HUES48 (cell line): ENCODE measurements around the gene DIP2C.
"Not testable (repeated sequence)": the region's sequence is repeated elsewhere in the genome, so short reads cannot be mapped to it uniquely, and the experiment has no call there.

Experiments
- H3K27ac ChIP-seq: one replicate; pipeline ENCODE4 v1.7.0; 2013; ENCODE audit warnings: low read depth, low read length, inconsistent platforms
- H3K27me3 ChIP-seq: 2 replicates; pipeline ENCODE4 v1.6.1; 2013; ENCODE audit warnings: mild to moderate bottlenecking, low read length; ENCODE audit not compliant: control insufficient read depth, insufficient read depth
- H3K36me3 ChIP-seq: 2 replicates; pipeline ENCODE4 v1.6.1; 2013; ENCODE audit warnings: low read length; ENCODE audit not compliant: control insufficient read depth, insufficient read depth
- H3K4me1 ChIP-seq: 2 replicates; pipeline ENCODE4 v1.6.1; 2013; ENCODE audit warnings: mild to moderate bottlenecking, low read length; ENCODE audit not compliant: control insufficient read depth, insufficient read depth
- H3K4me3 ChIP-seq: 2 replicates; pipeline ENCODE4 v1.5.1; 2013; ENCODE audit warnings: mild to moderate bottlenecking, low read depth, low read length
- H3K9ac ChIP-seq: 2 replicates; pipeline ENCODE4 v1.6.1; 2013; ENCODE audit warnings: mild to moderate bottlenecking, low read depth, low read length, moderate library complexity
- H3K9me3 ChIP-seq: 2 replicates; pipeline ENCODE4 v1.6.1; 2013; ENCODE audit warnings: low read length; ENCODE audit not compliant: control insufficient read depth, insufficient read depth

DIP2C gene

GRCh38 chr10:686155-686931, 3.1 kb downstream of the DIP2C start:
- Histone ChIP-seq H3K4me1 (peaks cover 6% of the 10 kb centered on the region; the same call in 1 of the 2 replicates), H3K27me3 (peaks cover 14% of the 10 kb centered on the region), H3K36me3 (no peaks in the 10 kb centered on the region), H3K9me3 (no peaks in the 10 kb centered on the region), H3K9ac (no peak overlapping the region), H3K4me3 (no peak overlapping the region), H3K27ac (no peak overlapping the region)

GRCh38 chr10:685613-686012, 3.9 kb downstream of the DIP2C start:
- Histone ChIP-seq H3K9me3 (no peaks in the 10 kb centered on the region), H3K9ac (no peak overlapping the region), H3K4me3 (no peak overlapping the region), H3K27ac (no peak overlapping the region), H3K27me3 (peaks cover 13% of the 10 kb centered on the region; the same call in 1 of the 2 replicates), H3K4me1 (peaks cover 6% of the 10 kb centered on the region; the same call in 1 of the 2 replicates), H3K36me3 (no peaks in the 10 kb centered on the region)

- peak overlapping the region; percentile 27; the same call in 1 of the 2 replicates for H3K4me3 ChIP-seq
Observed at GRCh38 chr10:683448-684071, 5.9 kb downstream of the DIP2C start.

GRCh38 chr10:682931-683447, 6.5 kb downstream of the DIP2C start:
- Histone ChIP-seq H3K27me3 (peaks cover under 1% of the 10 kb centered on the region; the same call in 1 of the 2 replicates), H3K27ac (no peak overlapping the region), H3K4me1 (peaks cover 6% of the 10 kb centered on the region; the same call in 1 of the 2 replicates), H3K9me3 (no peaks in the 10 kb centered on the region), H3K4me3 (peak overlapping the region; percentile 27; the same call in 1 of the 2 replicates), H3K9ac (no peak overlapping the region), H3K36me3 (no peaks in the 10 kb centered on the region)

More at GRCh38 chr10:683448-684071, 5.9 kb downstream of the DIP2C start:
- H3K27me3 ChIP-seq, result peaks cover 6% of the 10 kb centered on the region; the same call in 1 of the 2 replicates
- H3K9ac ChIP-seq, result no peak overlapping the region
- peaks cover 6% of the 10 kb centered on the region; the same call in 1 of the 2 replicates for H3K4me1 ChIP-seq
- H3K9me3 ChIP-seq, result no peaks in the 10 kb centered on the region
- H3K36me3 ChIP-seq, result no peaks in the 10 kb centered on the region
- H3K27ac ChIP-seq, result no peak overlapping the region

GRCh38 chr10:681670-682318, 7.7 kb downstream of the DIP2C start:
- H3K4me3 ChIP-seq, result no peak overlapping the region
- H3K9ac ChIP-seq, result no peak overlapping the region
- no peaks in the 10 kb centered on the region for H3K36me3 ChIP-seq
- no peaks in the 10 kb centered on the region for H3K27me3 ChIP-seq
- no peaks in the 10 kb centered on the region for H3K9me3 ChIP-seq
- no peak overlapping the region for H3K27ac ChIP-seq
- 0 out of 2 replicates have a peak, but pooled peaks cover 6% of the 10 kb centered on the region for H3K4me1 ChIP-seq

- no peak overlapping the region for H3K4me3 ChIP-seq
- H3K9ac ChIP-seq, result no peak overlapping the region
- H3K4me1 ChIP-seq, result 0 out of 2 replicates have a peak, but pooled peaks cover 6% of the 10 kb centered on the region
- H3K9me3 ChIP-seq, result no peaks in the 10 kb centered on the region
- no peak overlapping the region for H3K27ac ChIP-seq
- H3K36me3 ChIP-seq, result no peaks in the 10 kb centered on the region
- H3K27me3 ChIP-seq, result no peaks in the 10 kb centered on the region
Observed at GRCh38 chr10:680745-681144, 8.7 kb downstream of the DIP2C start.

GRCh38 chr10:680146-680545, 9.3 kb downstream of the DIP2C start:
- H3K4me1 ChIP-seq, result 0 out of 2 replicates have a peak, but pooled peaks cover 6% of the 10 kb centered on the region
- H3K27ac ChIP-seq, result no peak overlapping the region
- H3K9ac ChIP-seq, result no peak overlapping the region
- H3K36me3 ChIP-seq, result no peaks in the 10 kb centered on the region
- H3K27me3 ChIP-seq, result no peaks in the 10 kb centered on the region
- H3K9me3 ChIP-seq, result no peaks in the 10 kb centered on the region
- H3K4me3 ChIP-seq, result no peak overlapping the region

- Histone ChIP-seq H3K4me3 (no peak overlapping the region), H3K9ac (no peak overlapping the region), H3K27ac (no peak overlapping the region), H3K27me3 (no peaks in the 10 kb centered on the region), H3K4me1 (0 out of 2 replicates have a peak, but pooled peaks cover 6% of the 10 kb centered on the region), H3K9me3 (no peaks in the 10 kb centered on the region), H3K36me3 (no peaks in the 10 kb centered on the region)
Observed at GRCh38 chr10:679556-679955, 9.9 kb downstream of the DIP2C start.

- not testable (repeated sequence) for H3K4me1 ChIP-seq, H3K9me3 ChIP-seq
Observed at GRCh38 chr10:678662-679005, 10.8 kb downstream of the DIP2C start.

GRCh38 chr10:677750-678661, 11.5 kb downstream of the DIP2C start:
- Histone ChIP-seq H3K9me3 (no peaks in the 10 kb centered on the region), H3K27ac (no peak overlapping the region), H3K36me3 (no peaks in the 10 kb centered on the region), H3K27me3 (no peaks in the 10 kb centered on the region), H3K9ac (no peak overlapping the region), H3K4me1 (no peaks in the 10 kb centered on the region), H3K4me3 (no peak overlapping the region)

More at GRCh38 chr10:678662-679005, 10.8 kb downstream of the DIP2C start:
- H3K36me3 ChIP-seq, H3K9ac ChIP-seq, H3K27me3 ChIP-seq, H3K4me3 ChIP-seq, H3K27ac ChIP-seq: not testable (repeated sequence)
